Large intestine (tissue), 3 donors: ENCODE measurements around the gene GGACT. TPM values are rescaled to one million over a fixed set of nuclear protein-coding genes. Genes with fewer than 3 reads are reported as not detected.
"Not testable (repeated sequence)": the region's sequence is repeated elsewhere in the genome, so short reads cannot be mapped to it uniquely, and the experiment has no call there.

Experiments
- DNase-seq, 2 donors: peaks; one replicate each; pipeline versions ENCODE4 v3.0.0 to v3.0.0-alpha.2; 2013
- H3K27ac ChIP-seq: one replicate; pipeline ENCODE4 v1.5.1; 2013; ENCODE audit warnings: low read length
- H3K27me3 ChIP-seq: 2 replicates; pipeline ENCODE4 v1.6.1; 2013; ENCODE audit warnings: low read length; ENCODE audit not compliant: control insufficient read depth, insufficient read depth
- H3K36me3 ChIP-seq: 2 replicates; pipeline ENCODE4 v1.6.1; 2013; ENCODE audit warnings: low read length; ENCODE audit not compliant: control insufficient read depth, insufficient read depth
- H3K4me1 ChIP-seq: one replicate; pipeline ENCODE4 v1.6.1; 2013; ENCODE audit warnings: low read length; ENCODE audit not compliant: control insufficient read depth, insufficient read depth
- H3K4me3 ChIP-seq: one replicate; pipeline ENCODE4 v1.5.1; 2013; ENCODE audit warnings: low read length
- H3K9me3 ChIP-seq: one replicate; pipeline ENCODE4 v1.6.1; 2013; ENCODE audit warnings: mild to moderate bottlenecking, low read depth, low read length, moderate library complexity; ENCODE audit not compliant: control insufficient read depth
- WGBS: methylation state at CpG from one replicate; pipeline ENCODE4 v1.1.5; 2013; ENCODE audit warnings: low lambda C conversion rate; ENCODE audit not compliant: insufficient coverage; 5-methylcytosine and 5-hydroxymethylcytosine counted together
- polyA plus RNA-seq: library from polyadenylated mRNA; unstranded; fragments of 120-200 nt; gene quantifications from one replicate; pipeline ENCODE4 v1.2.1, GENCODE V29; 2013

GGACT gene
- polyA plus RNA-seq, 1 donor = 11.3 TPM

DNA sequence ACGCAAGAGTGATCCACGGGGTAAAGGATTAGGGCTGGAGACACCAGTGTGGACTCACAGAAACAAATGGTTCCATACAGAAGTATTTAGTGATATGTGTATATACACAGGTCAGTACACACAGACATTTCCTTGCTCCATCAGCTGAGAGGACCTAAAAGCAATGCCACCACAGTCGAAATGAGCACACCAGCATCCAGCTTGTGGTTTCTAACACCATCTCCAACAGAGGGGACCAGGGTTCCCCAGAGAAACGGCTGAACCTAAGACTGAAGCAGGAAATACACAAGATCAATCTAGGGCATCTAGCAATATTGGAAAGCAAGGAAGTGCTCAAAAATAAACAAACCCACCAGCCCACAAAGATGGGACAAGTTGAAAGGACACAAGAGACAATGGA lies 7.6 kb downstream of the GGACT start:
- Histone ChIP-seq H3K27me3 (no peaks in the 10 kb centered on the region), H3K9me3 (no peaks in the 10 kb centered on the region), H3K4me3 (no peak overlapping the region), H3K36me3 (peaks cover 15% of the 10 kb centered on the region), H3K4me1 (no peaks in the 10 kb centered on the region), H3K27ac (no peak overlapping the region)
- no CpG with 5 or more reads among the region's 4 CpGs for WGBS
- DNase-seq = no peak

DNA sequence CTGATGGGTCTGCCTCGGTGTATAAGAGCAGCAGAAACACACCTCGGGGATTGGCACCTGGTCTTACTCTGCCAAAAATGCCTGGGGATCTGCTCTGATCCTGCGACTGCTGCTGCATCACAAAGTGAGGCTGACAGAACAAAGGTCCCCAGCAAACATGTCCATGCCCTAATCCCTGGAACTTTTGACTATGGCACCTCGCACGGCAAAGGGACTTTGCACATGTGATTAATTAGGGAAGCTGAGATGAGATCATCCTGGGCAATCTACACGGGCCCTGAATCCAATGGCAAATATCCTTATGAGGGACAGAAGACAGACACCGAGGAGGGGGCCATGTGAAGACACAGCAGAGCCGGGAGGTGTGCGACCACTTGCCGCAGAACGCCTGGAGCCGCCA lies 8.5 kb downstream of the GGACT start:
- no peaks in the 10 kb centered on the region for H3K9me3 ChIP-seq
- H3K27ac ChIP-seq = no peak overlapping the region
- DNase-seq = no peak
- no peak overlapping the region for H3K4me3 ChIP-seq
- H3K4me1 ChIP-seq = no peaks in the 10 kb centered on the region
- H3K27me3 ChIP-seq = no peaks in the 10 kb centered on the region
- WGBS = no CpG with 5 or more reads among the region's 12 CpGs
- H3K36me3 ChIP-seq = peaks cover 15% of the 10 kb centered on the region

DNA sequence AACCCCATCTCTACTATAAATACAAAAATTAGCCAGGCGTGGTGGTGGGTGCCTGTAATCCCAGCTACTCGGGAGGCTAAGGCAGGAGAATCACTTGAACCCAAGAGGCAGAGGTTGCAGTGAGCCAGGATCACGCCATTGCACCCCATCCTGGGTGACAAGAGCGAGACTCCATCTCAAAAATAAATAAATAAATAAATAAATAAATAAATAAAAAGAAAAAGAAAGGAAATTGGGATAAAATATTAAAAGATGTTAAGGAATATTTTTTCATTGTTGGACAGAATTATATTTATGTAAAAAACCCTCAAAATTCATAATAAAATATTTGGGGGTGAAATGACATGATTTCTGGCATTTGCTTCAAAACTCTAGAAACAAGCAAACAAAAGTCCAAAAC lies 11.3 kb downstream of the GGACT start:
- H3K4me3 ChIP-seq = not testable (repeated sequence)

DNA sequence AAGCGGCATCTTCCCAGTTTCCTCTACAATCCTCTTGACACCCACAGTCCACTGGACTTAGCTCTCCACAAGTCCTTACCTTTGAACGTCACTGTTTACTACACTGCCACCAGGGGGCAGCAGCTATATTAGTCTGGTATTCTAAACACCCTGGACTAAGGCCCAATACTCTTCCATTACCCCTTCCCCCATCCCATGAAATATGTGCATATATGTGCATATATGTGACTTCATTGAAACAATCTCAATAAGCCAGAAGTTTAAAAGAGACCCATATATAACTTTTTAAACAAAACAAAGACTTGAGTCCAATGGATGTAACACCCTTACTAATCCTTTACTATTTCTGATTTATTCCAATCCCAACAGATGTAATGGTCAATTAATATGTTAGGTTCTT lies 15.5 kb downstream of the GGACT start:
- H3K36me3 ChIP-seq = no peaks in the 10 kb centered on the region
- no peak overlapping the region for H3K4me3 ChIP-seq
- DNase-seq = peak; percentile 54 to 63
- WGBS = no CpG with 5 or more reads among the region's 2 CpGs
- no peaks in the 10 kb centered on the region for H3K4me1 ChIP-seq
- H3K27ac ChIP-seq = no peak overlapping the region
- no peaks in the 10 kb centered on the region for H3K27me3 ChIP-seq
- no peaks in the 10 kb centered on the region for H3K9me3 ChIP-seq

More for the DNA sequence above, 11.3 kb downstream of the GGACT start:
- not testable (repeated sequence) for H3K27me3 ChIP-seq, H3K27ac ChIP-seq, H3K4me1 ChIP-seq, DNase-seq, H3K9me3 ChIP-seq
- WGBS = 100% methylated on average over 1 of the region's 4 CpGs
- peaks cover 12% of the 10 kb centered on the region for H3K36me3 ChIP-seq

DNA sequence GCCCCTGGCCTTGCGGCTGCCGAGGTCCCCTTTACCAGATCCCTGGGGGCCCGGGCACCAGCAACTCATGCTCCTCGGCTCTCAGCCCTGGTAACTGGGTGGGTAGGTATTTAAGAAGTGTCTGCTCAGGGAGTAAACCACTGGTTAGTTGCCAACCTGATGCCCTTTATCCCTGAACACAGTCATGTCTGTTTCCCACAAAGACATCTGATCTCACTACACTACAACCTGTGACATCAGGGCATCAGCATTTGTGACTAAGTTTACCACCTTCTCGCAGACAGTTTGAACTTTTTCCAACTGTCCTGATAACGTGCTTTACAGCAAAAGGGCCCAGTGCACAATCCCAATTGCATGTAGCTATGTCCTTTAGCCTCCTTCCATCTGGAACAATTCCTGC lies 22.0 kb downstream of the GGACT start:
- Histone ChIP-seq H3K27ac (no peak overlapping the region), H3K9me3 (no peaks in the 10 kb centered on the region)
- WGBS = no CpG with 5 or more reads among the region's 6 CpGs

DNA sequence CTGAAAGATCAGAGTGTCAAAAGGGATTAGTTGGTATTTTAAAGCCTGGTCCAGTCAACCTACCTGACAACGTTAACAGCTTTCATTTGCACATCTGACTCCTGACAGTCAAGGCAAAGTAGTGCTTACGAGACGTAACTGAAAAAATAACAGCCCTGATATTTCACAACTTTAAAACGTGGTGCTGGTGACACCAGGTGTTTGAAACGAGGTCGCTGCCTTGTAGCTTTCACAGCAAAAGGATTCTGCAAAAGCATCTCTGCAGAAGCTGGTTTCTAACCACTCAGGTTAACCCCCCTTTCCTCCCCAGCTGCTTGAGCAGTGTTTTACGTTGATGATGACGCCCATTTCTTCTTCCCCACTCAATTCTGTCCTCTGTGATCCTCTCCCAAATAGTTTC lies 23.3 kb downstream of the GGACT start:
- no peak for DNase-seq
- Histone ChIP-seq H3K27me3 (no peaks in the 10 kb centered on the region), H3K4me1 (peaks cover 7% of the 10 kb centered on the region), H3K36me3 (no peaks in the 10 kb centered on the region), H3K27ac (no peak overlapping the region), H3K9me3 (no peaks in the 10 kb centered on the region), H3K4me3 (no peak overlapping the region)
- 70% methylated on average over 3 of the region's 8 CpGs for WGBS

More for the DNA sequence above, 22.0 kb downstream of the GGACT start:
- no peaks in the 10 kb centered on the region for H3K36me3 ChIP-seq
- peaks cover 5% of the 10 kb centered on the region for H3K4me1 ChIP-seq
- H3K27me3 ChIP-seq = no peaks in the 10 kb centered on the region
- no peak overlapping the region for H3K4me3 ChIP-seq
- DNase-seq = no peak

DNA sequence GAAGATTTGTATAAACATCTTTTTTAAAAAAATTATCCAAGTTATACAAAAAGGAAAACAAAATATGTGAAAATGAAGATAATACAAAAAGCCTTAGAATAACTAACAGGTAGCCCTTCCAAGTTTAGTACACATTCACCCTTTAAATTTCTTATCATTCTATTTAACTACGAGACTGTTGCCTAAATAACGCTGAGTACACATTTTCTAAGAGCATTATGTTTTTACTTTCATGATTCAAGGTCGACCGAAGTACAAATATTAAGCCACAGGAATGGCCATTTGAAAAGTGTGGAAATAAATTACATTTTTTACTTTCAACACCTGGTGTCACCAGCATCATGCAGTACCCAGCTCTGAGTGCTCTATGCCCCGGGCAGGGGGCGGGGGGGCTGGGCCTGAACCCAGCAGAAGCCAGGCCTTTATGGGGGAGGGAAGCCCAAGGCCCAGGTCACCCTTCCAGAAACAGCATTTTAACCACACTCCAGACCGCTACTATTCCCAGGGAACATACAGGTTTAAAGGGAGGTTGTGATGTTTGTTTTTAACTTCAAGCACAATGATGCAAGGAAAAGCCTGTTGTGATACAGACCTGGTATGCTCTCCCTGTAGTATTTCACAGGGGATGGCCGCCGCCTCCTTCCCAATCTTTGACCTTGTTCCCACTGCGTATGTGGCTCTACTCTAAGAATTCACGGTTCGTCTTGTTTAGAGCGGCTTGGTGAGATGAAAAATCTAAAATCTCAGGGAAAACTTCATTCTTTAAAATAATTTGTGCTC lies 24.0 kb downstream of the GGACT start:
- no peaks in the 10 kb centered on the region for H3K27me3 ChIP-seq
- DNase-seq = no peak
- peaks cover 7% of the 10 kb centered on the region for H3K4me1 ChIP-seq
- no peak overlapping the region for H3K27ac ChIP-seq
- no peak overlapping the region for H3K4me3 ChIP-seq
- 58% methylated on average over 2 of the region's 13 CpGs for WGBS
- no peaks in the 10 kb centered on the region for H3K36me3 ChIP-seq
- no peaks in the 10 kb centered on the region for H3K9me3 ChIP-seq

DNA sequence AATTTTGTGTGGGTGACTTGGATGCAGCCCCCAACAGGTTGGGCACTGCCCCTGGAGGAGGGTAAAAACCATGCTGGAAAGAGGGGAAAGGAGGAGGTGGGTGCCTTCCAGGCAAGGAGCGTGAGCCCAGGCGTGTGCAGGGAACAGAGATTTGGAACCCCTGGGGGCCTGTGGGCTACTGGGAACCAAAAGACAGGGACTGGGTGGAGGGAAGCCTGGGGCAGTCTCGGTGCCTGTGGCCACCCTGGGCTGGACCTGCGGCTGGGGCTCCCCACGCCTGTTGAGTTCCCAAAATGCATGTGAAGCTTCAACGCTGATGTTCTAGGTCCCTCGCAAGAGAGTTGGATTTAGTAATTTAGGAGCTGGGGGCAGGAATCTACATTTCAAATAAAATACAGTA lies 24.8 kb downstream of the GGACT start:
- no peaks in the 10 kb centered on the region for H3K27me3 ChIP-seq
- WGBS = no CpG with 5 or more reads among the region's 7 CpGs
- peaks cover 7% of the 10 kb centered on the region for H3K4me1 ChIP-seq
- DNase-seq = no peak
- H3K9me3 ChIP-seq = no peaks in the 10 kb centered on the region
- H3K27ac ChIP-seq = no peak overlapping the region
- no peaks in the 10 kb centered on the region for H3K36me3 ChIP-seq
- no peak overlapping the region for H3K4me3 ChIP-seq

DNA sequence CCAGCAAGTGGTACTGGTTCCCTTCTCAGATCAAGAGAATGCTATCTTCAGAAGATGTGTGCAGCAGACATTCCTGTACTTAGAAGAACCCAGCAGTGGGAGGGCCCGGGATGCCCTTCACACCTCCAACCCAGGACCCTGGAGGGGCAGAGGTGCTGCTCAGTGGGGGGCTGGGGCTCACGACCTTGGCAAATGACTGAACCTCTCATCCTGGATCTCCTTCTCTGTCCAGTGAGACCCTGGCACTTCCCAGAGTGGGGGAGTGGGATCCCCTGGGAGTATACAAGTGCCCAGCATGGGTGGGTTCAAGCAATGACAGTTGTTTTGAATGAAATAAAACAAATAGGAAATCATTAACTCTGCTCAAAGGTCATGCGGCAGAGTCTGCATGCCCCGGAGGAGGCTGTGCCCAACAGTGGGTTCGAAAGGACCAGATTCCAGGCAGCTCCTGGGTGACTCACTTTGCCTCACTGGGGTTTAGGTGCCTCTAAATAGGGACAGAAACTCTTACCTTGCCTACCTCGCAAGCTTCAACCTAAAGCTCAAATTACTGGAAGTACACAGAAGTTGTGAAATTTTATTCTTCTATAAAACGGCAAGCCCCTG lies 26.9 kb downstream of the GGACT start:
- H3K4me1 ChIP-seq = peaks cover 7% of the 10 kb centered on the region
- no peaks in the 10 kb centered on the region for H3K9me3 ChIP-seq
- H3K27ac ChIP-seq = no peak overlapping the region
- H3K27me3 ChIP-seq = no peaks in the 10 kb centered on the region
- DNase-seq = peak in 1 of 2 donors; percentile 27
- H3K4me3 ChIP-seq = no peak overlapping the region
- no peaks in the 10 kb centered on the region for H3K36me3 ChIP-seq
- no CpG with 5 or more reads among the region's 7 CpGs for WGBS

DNA sequence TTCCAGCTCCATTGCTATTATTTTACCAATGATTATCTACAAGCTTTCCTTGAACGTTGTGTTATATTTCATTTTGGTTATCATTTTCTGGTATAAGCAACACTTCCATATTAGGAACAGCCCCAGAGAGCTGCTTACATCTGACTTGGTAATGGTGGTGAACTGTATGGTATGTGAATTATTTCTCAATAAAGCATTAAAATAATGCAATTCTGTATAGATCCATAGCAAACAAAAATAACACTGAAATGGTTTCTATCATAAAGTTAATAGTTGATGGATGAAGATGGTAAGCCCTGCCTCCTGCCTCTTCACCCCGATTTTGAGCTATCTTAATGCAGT lies 27.5 kb downstream of the GGACT start:
- DNase-seq = no peak
- no peak overlapping the region for H3K4me3 ChIP-seq
- no peaks in the 10 kb centered on the region for H3K36me3 ChIP-seq
- H3K9me3 ChIP-seq = no peaks in the 10 kb centered on the region
- WGBS = 100% methylated on average over 1 of the region's 2 CpGs
- no peak overlapping the region for H3K27ac ChIP-seq
- H3K4me1 ChIP-seq = peaks cover 7% of the 10 kb centered on the region
- no peaks in the 10 kb centered on the region for H3K27me3 ChIP-seq
